PC-3 (cell line): ENCODE data around the gene MAB21L1. TPM values are rescaled to one million over a fixed set of nuclear protein-coding genes. Genes with fewer than 3 reads are reported as not detected.

Experiments used
- ATAC-seq: fragments of 200-7000 bp; cut with Tn5 transposase; 2 replicates; pipeline ENCODE4 v1.9.1; 2020; ENCODE audit warnings: mild to moderate bottlenecking, moderate library complexity
- BruUV-seq: library from RNA; stranded (reverse); fragments of 400-500 nt; replicated peaks from 2 replicates; lab custom pipeline; 2021; lab: Mats Ljungman, UMichigan
- CTCF ChIA-PET: fragments of 300-600 bp; sonication (Branson Sonifier 250); formaldehyde crosslinking; loops from one replicate; lab custom pipeline; 2022; ENCODE audit warnings: antibody characterized with exemption; lab: Charles Lee
- POLR2A ChIA-PET: fragments of 300-600 bp; sonication (Branson Sonifier 250); formaldehyde crosslinking; loops from one replicate; lab custom pipeline; 2022; ENCODE audit warnings: antibody characterized with exemption; ENCODE audit not compliant: unreplicated experiment; lab: Charles Lee
- DNase-seq: peaks from one replicate; pipeline ENCODE4 v3.0.0-alpha.2; 2015
- H2AFZ ChIP-seq: fragments of 300-600 bp; sonication (generic); 2 replicates; pipeline ENCODE4 v1.6.0; 2016; ENCODE audit warnings: antibody characterized with exemption, low read length
- H3F3A ChIP-seq: fragments of 300-600 bp; sonication (generic); one replicate; pipeline ENCODE4 v1.6.0; 2017; ENCODE audit warnings: antibody characterized with exemption, low read length, control low read depth, mild to moderate bottlenecking; ENCODE audit not compliant: unreplicated experiment
- H3K27ac ChIP-seq: fragments of 300-600 bp; sonication (generic); 2 replicates; pipeline ENCODE4 v1.5.1; 2016; ENCODE audit warnings: mild to moderate bottlenecking, low read length
- H3K27me3 ChIP-seq: fragments of 300-600 bp; sonication (generic); 2 replicates; pipeline ENCODE4 v1.6.1; 2016; ENCODE audit warnings: low read length, mixed read lengths
- H3K36me3 ChIP-seq: fragments of 300-600 bp; sonication (generic); 2 replicates; pipeline ENCODE4 v1.6.1; 2016; ENCODE audit warnings: low read depth, mixed run types, low read length, mixed read lengths
- H3K4me1 ChIP-seq: fragments of 300-600 bp; sonication (generic); 2 replicates; pipeline ENCODE4 v1.5.1; 2016; ENCODE audit warnings: low read length; ENCODE audit not compliant: insufficient read depth
- H3K4me2 ChIP-seq: fragments of 300-600 bp; sonication (generic); 2 replicates; pipeline ENCODE4 v1.6.0; 2016; ENCODE audit warnings: low read length
- H3K4me3 ChIP-seq: fragments of 300-600 bp; sonication (generic); 2 replicates; pipeline ENCODE4 v1.5.1; 2016; ENCODE audit warnings: mild to moderate bottlenecking, low read length, mixed read lengths
- H3K79me2 ChIP-seq: fragments of 300-600 bp; sonication (generic); 2 replicates; pipeline ENCODE4 v1.6.1; 2017; ENCODE audit warnings: low read length, mixed read lengths
- H3K9ac ChIP-seq: fragments of 300-600 bp; sonication (generic); 2 replicates; pipeline ENCODE4 v1.6.0; 2016; ENCODE audit warnings: mild to moderate bottlenecking, low read length
- H3K9me2 ChIP-seq: fragments of 300-600 bp; sonication (generic); replicated peaks from 2 replicates; pipeline ENCODE4 v1.6.1; 2016; ENCODE audit warnings: mixed run types, low read length, mixed read lengths
- H3K9me3 ChIP-seq: fragments of 300-600 bp; sonication (generic); 2 replicates; pipeline ENCODE4 v1.6.1; 2016; ENCODE audit warnings: low read length, mixed read lengths
- H4K20me1 ChIP-seq: fragments of 300-600 bp; sonication (generic); 2 replicates; pipeline ENCODE4 v1.6.1; 2016; ENCODE audit warnings: low read length, mixed read lengths
- EZH2 ChIP-seq: fragments of 300-600 bp; sonication (generic); IDR thresholded peaks from one replicate; pipeline ENCODE4 v1.6.1; 2017; ENCODE audit warnings: antibody characterized with exemption, mild to moderate bottlenecking, low read length; ENCODE audit not compliant: unreplicated experiment
- EZH2phosphoT487 ChIP-seq: fragments of 300-600 bp; sonication (generic); IDR thresholded peaks from 2 replicates; pipeline ENCODE4 v1.6.1; 2018; ENCODE audit warnings: mild to moderate bottlenecking, antibody characterized with exemption, low read length, borderline replicate concordance
- intact Hi-C: fragments of 100-400 bp; cut with micrococcal nuclease; formaldehyde crosslinking; loops from 2 replicates; pipeline ENCODE4 v1.9.0; 2023
- total RNA-seq: library from RNA; depleted of rRNA; stranded (reverse); fragments of >200 nt; gene quantifications from 2 replicates; pipeline ENCODE4 v1.2.3, GENCODE V29; 2014
- TF ChIP-seq, protein P1 (sequence below): fragments of 300-600 bp; sonication (generic); conservative IDR thresholded peaks from 2 replicates; pipeline ENCODE4 v1.5.1; 2017; ENCODE audit warnings: antibody characterized with exemption, low read depth, mild to moderate bottlenecking, low read length

Gene MAB21L1
- total RNA-seq, 1 experiment from 2014 or later, result not detected

DNA sequence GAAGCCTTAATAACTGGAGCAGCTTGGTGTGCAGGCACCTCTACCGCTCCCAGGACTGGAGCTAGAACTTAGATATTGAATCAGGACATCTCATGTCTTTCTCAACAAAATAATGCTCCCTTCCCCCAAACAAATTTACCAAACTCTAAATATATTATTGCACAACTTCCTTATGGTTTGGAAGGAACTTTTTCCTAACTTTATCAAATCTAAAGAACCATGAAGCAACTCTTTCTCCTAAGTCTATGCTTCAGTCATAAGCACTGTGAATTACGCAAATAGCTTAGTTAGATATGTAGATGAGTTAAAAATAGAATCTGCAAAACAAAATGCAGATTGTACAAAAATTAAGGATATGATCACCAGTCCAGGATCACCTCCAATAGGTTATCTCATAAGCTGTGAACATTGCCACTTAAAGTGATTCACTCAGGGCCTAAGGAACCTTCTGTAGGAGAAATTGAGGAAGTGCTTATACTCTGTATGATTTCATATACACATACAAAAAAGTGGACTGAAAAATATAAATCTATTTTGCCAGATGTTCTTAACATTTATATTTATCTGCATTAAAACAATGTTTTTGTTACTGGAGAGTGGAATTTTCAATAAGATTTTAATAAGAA lies 20.4 kb upstream of the MAB21L1 start:
- no peaks in the 10 kb centered on the region for H4K20me1 ChIP-seq
- DNase-seq (no peak), ATAC-seq (no peak)
- H3K4me3 ChIP-seq, result no peak overlapping the region
- intact Hi-C loops, result no loop called here
- H3K4me1 ChIP-seq, result 0 out of 2 replicates have a peak, but pooled peaks cover 3% of the 10 kb centered on the region
- no peaks in the 10 kb centered on the region for H3K9me2 ChIP-seq
- H2AFZ ChIP-seq, result no peak overlapping the region
- no peak overlapping the region for H3K9ac ChIP-seq
- H3K27ac ChIP-seq, result no peak overlapping the region
- H3K9me3 ChIP-seq, result no peaks in the 10 kb centered on the region
- TF ChIP-seq EZH2phosphoT487, result no peak
- no peak overlapping the region for H3K4me2 ChIP-seq
- H3K79me2 ChIP-seq, result no peaks in the 10 kb centered on the region
- no peaks in the 10 kb centered on the region for H3F3A ChIP-seq
- no TSS peak for BruUV-seq
- ChIA-PET POLR2A (no interaction called here), CTCF (no interaction called here)
- no peaks in the 10 kb centered on the region for H3K27me3 ChIP-seq
- H3K36me3 ChIP-seq, result no peaks in the 10 kb centered on the region

DNA sequence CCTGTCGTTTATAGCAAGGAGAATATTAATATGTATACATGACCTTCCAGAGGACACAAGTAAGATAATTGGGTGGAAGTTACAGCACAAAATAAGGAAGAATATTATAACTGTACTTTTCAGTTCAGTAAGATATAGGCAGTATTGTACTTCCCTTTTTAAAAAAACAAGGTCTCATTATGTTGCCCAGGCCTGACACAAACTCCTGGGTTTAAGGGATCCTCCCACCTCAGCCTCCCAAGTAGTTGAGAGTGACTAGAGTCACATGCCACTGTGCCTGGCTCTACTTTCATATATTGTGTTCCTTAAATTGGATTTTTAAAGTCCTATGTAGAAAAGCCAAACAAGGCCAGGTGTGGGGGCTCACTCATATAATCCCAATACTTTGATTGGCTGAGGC lies 19.5 kb upstream of the MAB21L1 start:
- TF ChIP-seq EZH2 (no peak), EZH2phosphoT487 (no peak)
- TF ChIP-seq, protein P1, sequence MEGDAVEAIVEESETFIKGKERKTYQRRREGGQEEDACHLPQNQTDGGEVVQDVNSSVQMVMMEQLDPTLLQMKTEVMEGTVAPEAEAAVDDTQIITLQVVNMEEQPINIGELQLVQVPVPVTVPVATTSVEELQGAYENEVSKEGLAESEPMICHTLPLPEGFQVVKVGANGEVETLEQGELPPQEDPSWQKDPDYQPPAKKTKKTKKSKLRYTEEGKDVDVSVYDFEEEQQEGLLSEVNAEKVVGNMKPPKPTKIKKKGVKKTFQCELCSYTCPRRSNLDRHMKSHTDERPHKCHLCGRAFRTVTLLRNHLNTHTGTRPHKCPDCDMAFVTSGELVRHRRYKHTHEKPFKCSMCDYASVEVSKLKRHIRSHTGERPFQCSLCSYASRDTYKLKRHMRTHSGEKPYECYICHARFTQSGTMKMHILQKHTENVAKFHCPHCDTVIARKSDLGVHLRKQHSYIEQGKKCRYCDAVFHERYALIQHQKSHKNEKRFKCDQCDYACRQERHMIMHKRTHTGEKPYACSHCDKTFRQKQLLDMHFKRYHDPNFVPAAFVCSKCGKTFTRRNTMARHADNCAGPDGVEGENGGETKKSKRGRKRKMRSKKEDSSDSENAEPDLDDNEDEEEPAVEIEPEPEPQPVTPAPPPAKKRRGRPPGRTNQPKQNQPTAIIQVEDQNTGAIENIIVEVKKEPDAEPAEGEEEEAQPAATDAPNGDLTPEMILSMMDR, result no peak
- no peaks in the 10 kb centered on the region for H3K27me3 ChIP-seq
- ATAC-seq (no peak), DNase-seq (no peak)
- H4K20me1 ChIP-seq, result no peaks in the 10 kb centered on the region
- H3K4me3 ChIP-seq, result no peak overlapping the region
- H3F3A ChIP-seq, result no peaks in the 10 kb centered on the region
- no peak overlapping the region for H2AFZ ChIP-seq
- H3K9me3 ChIP-seq, result no peaks in the 10 kb centered on the region
- BruUV-seq, result no TSS peak
- H3K9me2 ChIP-seq, result no peaks in the 10 kb centered on the region
- no peak overlapping the region for H3K27ac ChIP-seq
- intact Hi-C loops, result no loop called here
- no peaks in the 10 kb centered on the region for H3K79me2 ChIP-seq
- ChIA-PET POLR2A (no interaction called here), CTCF (no interaction called here)
- no peak overlapping the region for H3K9ac ChIP-seq
- H3K4me1 ChIP-seq, result 0 out of 2 replicates have a peak, but pooled peaks cover 3% of the 10 kb centered on the region
- no peaks in the 10 kb centered on the region for H3K36me3 ChIP-seq
- no peak overlapping the region for H3K4me2 ChIP-seq

DNA sequence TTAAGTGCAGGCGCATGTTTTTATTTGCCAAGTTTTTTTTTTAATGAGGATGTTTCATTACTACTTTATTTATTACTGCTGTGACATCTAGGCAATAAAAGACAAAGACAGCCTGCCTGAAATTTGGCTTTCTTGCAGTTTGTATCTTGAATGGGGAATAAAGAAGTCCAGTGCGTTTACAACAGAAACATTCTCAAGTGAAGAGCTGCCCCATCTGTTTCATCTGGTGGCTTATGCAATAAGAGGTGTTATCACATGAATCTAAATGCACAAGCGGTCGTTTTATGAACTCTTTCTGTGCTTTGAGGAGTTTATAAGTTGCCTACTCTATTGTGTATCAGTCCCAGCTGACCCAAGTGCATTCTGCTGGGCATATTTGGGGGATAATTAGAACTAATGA lies 12.6 kb upstream of the MAB21L1 start:
- Histone ChIP-seq H3K9me2 (no peaks in the 10 kb centered on the region), H3F3A (no peaks in the 10 kb centered on the region), H3K27me3 (no peaks in the 10 kb centered on the region), H3K79me2 (no peaks in the 10 kb centered on the region), H3K4me3 (no peak overlapping the region), H3K4me2 (no peak overlapping the region), H3K27ac (no peak overlapping the region), H3K9me3 (no peaks in the 10 kb centered on the region), H2AFZ (no peak overlapping the region), H3K4me1 (no peaks in the 10 kb centered on the region), H3K9ac (no peak overlapping the region), H3K36me3 (no peaks in the 10 kb centered on the region), H4K20me1 (no peaks in the 10 kb centered on the region)
- TF ChIP-seq EZH2, result no peak
- TF ChIP-seq, protein P1, result no peak
- TF ChIP-seq EZH2phosphoT487, result no peak
- DNase-seq, result no peak
- no TSS peak for BruUV-seq
- intact Hi-C loops, result no loop called here
- POLR2A ChIA-PET, result no interaction called here
- no peak for ATAC-seq
- CTCF ChIA-PET, result no interaction called here
